OCI-LY7 (cell line): ENCODE results near the gene DAB1. TPM values are rescaled to one million over a fixed set of nuclear protein-coding genes. Genes with fewer than 3 reads are reported as not detected.

Experiments
- BruUV-seq: library from RNA; stranded (reverse); fragments of 400-500 nt; replicated peaks from 2 replicates; lab custom pipeline; 2021; lab: Mats Ljungman, UMichigan
- CTCF ChIA-PET: fragments of 300-600 bp; sonication (Branson Sonifier 250); formaldehyde crosslinking; loops from one replicate; lab custom pipeline; 2022; ENCODE audit warnings: antibody characterized with exemption; ENCODE audit not compliant: unreplicated experiment; lab: Charles Lee
- POLR2A ChIA-PET: fragments of 300-600 bp; sonication (Branson Sonifier 250); formaldehyde crosslinking; loops from one replicate; lab custom pipeline; 2022; ENCODE audit warnings: antibody characterized with exemption; lab: Charles Lee
- DNase-seq: peaks from one replicate; pipeline ENCODE4 v3.0.0-alpha.2; 2015; ENCODE audit warnings: low spot score
- H2AFZ ChIP-seq: fragments of 200-600 bp; sonication (generic), shearing (Covaris generic); 2 replicates; pipeline ENCODE4 v1.6.1; 2014; ENCODE audit warnings: mild to moderate bottlenecking, antibody characterized with exemption, low read length, moderate library complexity
- H3K27ac ChIP-seq: fragments of 200-600 bp; sonication (generic); 2 replicates; pipeline ENCODE4 v1.5.1; 2014; ENCODE audit warnings: mixed run types, low read depth, mild to moderate bottlenecking, moderate library complexity, low read length, inconsistent platforms; ENCODE audit not compliant: poor library complexity, severe bottlenecking
- H3K36me3 ChIP-seq: fragments of 200-600 bp; sonication (generic); 2 replicates; pipeline ENCODE4 v1.6.1; 2014; ENCODE audit warnings: mild to moderate bottlenecking, antibody characterized with exemption, low read length, moderate library complexity, mixed read lengths; ENCODE audit not compliant: insufficient read depth
- H3K4me1 ChIP-seq: fragments of 200-600 bp; sonication (generic); 2 replicates; pipeline ENCODE4 v1.5.1; 2014; ENCODE audit warnings: mild to moderate bottlenecking, low read length; ENCODE audit not compliant: insufficient read depth, poor library complexity, severe bottlenecking
- H3K4me2 ChIP-seq: fragments of 200-600 bp; sonication (generic); 2 replicates; pipeline ENCODE4 v1.6.1; 2014; ENCODE audit warnings: mild to moderate bottlenecking, low read length
- H3K4me3 ChIP-seq: fragments of 200-600 bp; sonication (generic); 2 replicates; pipeline ENCODE4 v1.5.1; 2014; ENCODE audit warnings: mild to moderate bottlenecking, low read depth, low read length; ENCODE audit not compliant: poor library complexity, severe bottlenecking
- H3K79me2 ChIP-seq: fragments of 200-600 bp; sonication (generic); 2 replicates; pipeline ENCODE4 v1.6.1; 2016; ENCODE audit warnings: low read depth, mild to moderate bottlenecking, low read length, moderate library complexity, mixed read lengths; ENCODE audit not compliant: insufficient read depth
- H3K9me2 ChIP-seq: fragments of 200-600 bp; sonication (generic); 2 replicates; pipeline ENCODE4 v1.6.1; 2016; ENCODE audit warnings: mild to moderate bottlenecking, low read length, mixed read lengths; ENCODE audit not compliant: insufficient read depth
- H3K9me3 ChIP-seq: fragments of 200-600 bp; sonication (generic); 2 replicates; pipeline ENCODE4 v1.6.1; 2014; ENCODE audit warnings: mild to moderate bottlenecking, mixed run types, low read length, mixed read lengths
- H4K20me1 ChIP-seq: fragments of 200-600 bp; sonication (generic); 2 replicates; pipeline ENCODE4 v1.6.1; 2014; ENCODE audit warnings: mild to moderate bottlenecking, antibody characterized with exemption, low read length, moderate library complexity, mixed read lengths; ENCODE audit not compliant: insufficient read depth
- CTCF ChIP-seq: fragments of 200-600 bp; sonication (generic); conservative IDR thresholded peaks from 2 replicates; pipeline ENCODE4 v1.5.1; 2014; ENCODE audit warnings: mild to moderate bottlenecking, antibody characterized with exemption, low read length, moderate library complexity, mixed read lengths
- EZH2phosphoT487 ChIP-seq: fragments of 200-600 bp; sonication (generic); IDR thresholded peaks from 2 replicates; pipeline ENCODE4 v1.6.1; 2018; ENCODE audit warnings: low read depth, borderline replicate concordance, mild to moderate bottlenecking, mixed run types, antibody characterized with exemption, low read length, moderate library complexity, mixed read lengths
- intact Hi-C: fragments of 100-400 bp; cut with micrococcal nuclease; formaldehyde crosslinking; loops from one replicate; pipeline ENCODE4 v1.10.0; 2022; ENCODE audit not compliant: unreplicated experiment
- total RNA-seq, 2 experiments: library from RNA; depleted of rRNA in 1 of 2; stranded (reverse); fragments of >200 nt in 1 of 2; shearing (Covaris generic) in 1 of 2; gene quantifications; 2 replicates each; pipeline ENCODE4 v1.2.3, GENCODE V29; 2014 to 2022

DAB1 gene
- total RNA-seq, 2 experiments from 2014 or later, result not detected

- BruUV-seq, result no TSS peak
- intact Hi-C loops, result no loop called here
- no peak for TF ChIP-seq EZH2phosphoT487
- no peak for TF ChIP-seq CTCF
- Histone ChIP-seq H3K9me2 (no peaks in the 10 kb centered on the region), H3K4me2 (no peak overlapping the region), H3K27ac (no peak overlapping the region), H3K36me3 (no peaks in the 10 kb centered on the region), H3K9me3 (no peaks in the 10 kb centered on the region), H3K79me2 (no peaks in the 10 kb centered on the region), H3K4me3 (no peak overlapping the region), H4K20me1 (no peaks in the 10 kb centered on the region), H2AFZ (no peak overlapping the region), H3K4me1 (no peaks in the 10 kb centered on the region)
- DNase-seq, result no peak
- ChIA-PET CTCF (no interaction called here), POLR2A (interaction anchor here (0.7 to 1.5 kb wide), 3 partner anchors 15 to 334 kb away, joined by 3 to 4 read pairs (median 3); no protein-coding TSS in a partner anchor)
Measured at GRCh38 chr1:57277681-57278080, 146.2 kb downstream of the DAB1 start.

GRCh38 chr1:57276918-57277317 is 146.9 kb downstream of the DAB1 start:
- no peaks in the 10 kb centered on the region for H3K36me3 ChIP-seq
- intact Hi-C loops, result no loop called here
- H2AFZ ChIP-seq, result no peak overlapping the region
- H3K9me3 ChIP-seq, result no peaks in the 10 kb centered on the region
- no peak overlapping the region for H3K4me2 ChIP-seq
- no peaks in the 10 kb centered on the region for H4K20me1 ChIP-seq
- BruUV-seq, result no TSS peak
- no peak overlapping the region for H3K4me3 ChIP-seq
- H3K79me2 ChIP-seq, result no peaks in the 10 kb centered on the region
- no peak for TF ChIP-seq EZH2phosphoT487
- TF ChIP-seq CTCF, result no peak
- no peaks in the 10 kb centered on the region for H3K4me1 ChIP-seq
- POLR2A ChIA-PET, result no interaction called here
- no peak for DNase-seq
- CTCF ChIA-PET, result no interaction called here
- no peak overlapping the region for H3K27ac ChIP-seq
- no peaks in the 10 kb centered on the region for H3K9me2 ChIP-seq

GRCh38 chr1:57272601-57273000 is 151.3 kb downstream of the DAB1 start:
- Histone ChIP-seq H4K20me1 (no peaks in the 10 kb centered on the region), H3K36me3 (no peaks in the 10 kb centered on the region), H3K79me2 (no peaks in the 10 kb centered on the region), H3K4me3 (no peak overlapping the region), H3K4me2 (no peak overlapping the region), H3K4me1 (no peaks in the 10 kb centered on the region), H3K9me3 (no peaks in the 10 kb centered on the region), H2AFZ (no peak overlapping the region), H3K9me2 (no peaks in the 10 kb centered on the region), H3K27ac (no peak overlapping the region)
- CTCF ChIA-PET, result no interaction called here
- TF ChIP-seq CTCF, result no peak
- DNase-seq, result no peak
- BruUV-seq, result no TSS peak
- intact Hi-C loops, result no loop called here
- POLR2A ChIA-PET, result no interaction called here
